Measurements from ENCODE around the gene ZNF625. TPM values are rescaled to one million over a fixed set of nuclear protein-coding genes. Genes with fewer than 3 reads are reported as not detected.

ZNF625 gene
- total RNA-seq, 1 experiment from 2014 or later: 30.7 TPM

- no peak overlapping the region for H3K4me3 Mint-ChIP-seq
- Histone ChIP-seq H3K4me1 (ENCODE audit: insufficient read depth, low read length) (no peaks in the 10 kb centered on the region), H3K27me3 (ENCODE audit: insufficient read depth, low read length) (no peaks in the 10 kb centered on the region), H3K14ac (ENCODE audit: insufficient read depth, low read length) (no peak overlapping the region), H3K56ac (ENCODE audit: insufficient read length, low read depth, low read length) (no peak overlapping the region), H3K9ac (ENCODE audit: extremely low read depth, insufficient read length, low read length) (no peak overlapping the region), H2BK15ac (ENCODE audit: low read depth, low read length) (no peak overlapping the region), H2AFZ (ENCODE audit: low read length) (no peak overlapping the region), H3K79me1 (ENCODE audit: insufficient read depth, low read depth, low read length, poor library complexity, severe bottlenecking) (no peaks in the 10 kb centered on the region), H3K27ac (ENCODE audit: insufficient read length, low read depth, low read length) (no peak overlapping the region), H4K5ac (ENCODE audit: insufficient read length, low read depth, low read length) (no peak overlapping the region), H3K9me3 (ENCODE audit: control insufficient read depth, low read depth, low read length) (peaks cover 51% of the 10 kb centered on the region), H2BK5ac (ENCODE audit: insufficient read length, low read length) (no peak overlapping the region), H3K23ac (ENCODE audit: insufficient read length, low read depth, low read length) (no peak overlapping the region), H2BK20ac (ENCODE audit: low read depth, low read length, poor library complexity, severe bottlenecking) (no peak overlapping the region), H3K4me2 (ENCODE audit: insufficient read depth, insufficient read length, low read length) (no peak overlapping the region), H3K23me2 (ENCODE audit: insufficient read length, low read depth, low read length, poor library complexity, severe bottlenecking) (no peaks in the 10 kb centered on the region), H4K20me1 (ENCODE audit: control insufficient read depth, insufficient read depth, insufficient read length) (no peaks in the 10 kb centered on the region), H2AK5ac (ENCODE audit: insufficient read length, low read length) (no peak overlapping the region), H2BK120ac (ENCODE audit: low read depth, low read length, poor library complexity, severe bottlenecking) (no peak overlapping the region), H4K91ac (ENCODE audit: insufficient read length, low read depth, low read length) (no peak overlapping the region), H2BK12ac (ENCODE audit: insufficient read length, low read depth, low read length) (no peak overlapping the region), H3T11ph (ENCODE audit: low read length) (no peak overlapping the region), H3K4ac (ENCODE audit: low read depth, low read length) (no peak overlapping the region), H3K18ac (ENCODE audit: insufficient read length, low read depth, low read length) (no peak overlapping the region), H4K8ac (replicated peaks; ENCODE audit: insufficient read length, low read depth, low read length) (no peak overlapping the region), H3K79me2 (ENCODE audit: insufficient read depth, low read length) (no peaks in the 10 kb centered on the region)
- DNase-seq: no peak
- no peak overlapping the region for H3K27ac Mint-ChIP-seq
- no peak for TF ChIP-seq CTCF (conservative IDR thresholded peaks at IDR 0.05)
- no CpG with 5 or more reads among the region's 8 CpGs for WGBS (ENCODE audit: extremely low coverage, insufficient read length, low lambda C conversion rate)
- peaks cover 3% of the 10 kb centered on the region; the same call in 1 of the 2 replicates for H3K27me3 Mint-ChIP-seq (ENCODE audit: low read depth)
- peaks cover 69 to 74% of the 10 kb centered on the region in 2 experiments for H3K9me3 Mint-ChIP-seq
- peaks cover 78 to 85% (median 82%) of the 10 kb centered on the region in 3 experiments for H3K36me3 Mint-ChIP-seq (ENCODE audit: insufficient read depth in 1 of 3, low read depth in 3 of 3)
- no peaks in the 10 kb centered on the region for H3K4me1 Mint-ChIP-seq
Measured at GRCh38 chr19:12112701-12113100, 43.8 kb downstream of the ZNF625 start.
